Fibroblast of skin of scalp (primary cell): ENCODE results near the gene SAMD4B.

Source experiments
- DNase-seq: peaks from one replicate; pipeline ENCODE4 v3.0.0-alpha.2; 2013

The SAMD4B gene

DNA sequence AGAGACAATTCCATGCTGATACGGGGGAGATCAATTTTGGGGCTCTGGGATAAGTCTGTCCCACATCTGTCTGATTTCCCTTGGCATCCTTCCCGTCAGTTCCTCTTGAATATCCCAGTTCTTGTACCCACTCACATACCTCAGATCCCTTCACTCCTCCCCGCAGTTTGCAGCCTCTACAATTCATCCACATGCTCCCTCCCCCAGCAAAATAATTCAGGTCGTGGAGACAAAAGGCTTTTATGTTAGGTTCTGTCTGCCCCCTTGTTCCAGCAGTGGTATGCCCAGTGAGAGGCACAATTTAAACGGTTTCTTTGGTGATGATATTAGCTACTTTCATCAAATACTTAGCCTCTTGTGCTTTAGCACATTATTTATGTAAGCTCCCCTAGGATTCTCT, 83.9 kb downstream of the SAMD4B start:
- DNase-seq = no peak

DNA sequence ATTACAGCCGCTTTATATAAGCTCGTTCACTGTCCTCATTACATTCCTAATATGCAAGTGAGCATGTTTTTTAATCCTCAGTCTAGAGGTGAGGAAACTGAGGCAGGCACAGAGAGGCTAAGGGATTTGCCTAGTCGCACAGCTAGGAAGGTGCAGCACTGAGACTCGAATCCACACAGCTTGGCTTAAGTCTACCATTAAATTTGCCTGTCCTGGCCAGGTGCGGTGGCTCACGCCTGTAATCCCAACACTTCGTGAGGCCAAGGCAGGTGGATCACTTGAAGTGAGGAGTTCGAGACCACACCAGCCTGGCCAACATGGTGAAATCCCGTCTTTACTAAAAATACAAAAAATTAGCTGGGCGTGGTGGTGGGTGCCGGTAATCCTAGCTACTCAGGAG, 85.5 kb downstream of the SAMD4B start:
- DNase-seq = no peak

DNA sequence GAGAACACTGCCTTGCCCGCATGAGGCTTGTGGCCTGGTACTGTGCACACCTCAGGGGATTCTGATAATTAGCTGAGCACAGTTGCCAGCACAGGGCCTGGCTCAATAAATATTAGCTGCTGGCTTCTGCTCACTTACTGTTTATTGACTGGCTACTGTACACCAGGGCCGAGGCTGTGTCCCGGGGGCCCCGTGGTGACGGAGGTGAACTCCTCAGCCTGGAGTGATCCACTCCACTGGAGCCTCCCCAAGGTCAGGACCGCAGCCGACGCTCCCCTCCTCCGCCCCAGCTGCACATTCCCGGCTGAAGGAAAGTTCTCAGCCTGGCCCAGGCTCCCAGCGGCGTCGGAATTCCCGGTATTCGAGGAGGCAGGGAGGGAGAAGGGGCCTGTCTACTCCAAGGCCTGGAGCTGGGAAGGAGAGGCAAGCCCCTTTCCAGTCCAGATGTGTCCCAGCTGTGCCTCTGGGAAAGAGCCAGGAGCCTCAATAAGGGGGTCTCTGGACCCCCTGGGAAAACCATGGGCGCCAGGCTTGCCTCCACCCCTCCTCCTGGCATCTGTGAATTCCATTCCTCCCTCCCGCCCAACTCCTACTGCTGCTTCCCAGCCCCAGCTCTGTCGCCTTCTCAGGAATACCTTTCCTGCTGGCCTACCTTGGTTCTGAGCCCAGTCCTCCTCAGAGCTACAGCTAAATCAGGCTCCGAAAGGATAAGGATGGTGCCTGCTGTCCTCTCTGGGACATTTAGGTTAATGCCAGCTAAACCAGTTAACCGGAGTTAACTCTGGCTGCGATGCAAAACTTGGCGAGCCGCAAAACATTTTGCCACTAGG, 86.3 kb downstream of the SAMD4B start:
- DNase-seq = peak; percentile 96

DNA sequence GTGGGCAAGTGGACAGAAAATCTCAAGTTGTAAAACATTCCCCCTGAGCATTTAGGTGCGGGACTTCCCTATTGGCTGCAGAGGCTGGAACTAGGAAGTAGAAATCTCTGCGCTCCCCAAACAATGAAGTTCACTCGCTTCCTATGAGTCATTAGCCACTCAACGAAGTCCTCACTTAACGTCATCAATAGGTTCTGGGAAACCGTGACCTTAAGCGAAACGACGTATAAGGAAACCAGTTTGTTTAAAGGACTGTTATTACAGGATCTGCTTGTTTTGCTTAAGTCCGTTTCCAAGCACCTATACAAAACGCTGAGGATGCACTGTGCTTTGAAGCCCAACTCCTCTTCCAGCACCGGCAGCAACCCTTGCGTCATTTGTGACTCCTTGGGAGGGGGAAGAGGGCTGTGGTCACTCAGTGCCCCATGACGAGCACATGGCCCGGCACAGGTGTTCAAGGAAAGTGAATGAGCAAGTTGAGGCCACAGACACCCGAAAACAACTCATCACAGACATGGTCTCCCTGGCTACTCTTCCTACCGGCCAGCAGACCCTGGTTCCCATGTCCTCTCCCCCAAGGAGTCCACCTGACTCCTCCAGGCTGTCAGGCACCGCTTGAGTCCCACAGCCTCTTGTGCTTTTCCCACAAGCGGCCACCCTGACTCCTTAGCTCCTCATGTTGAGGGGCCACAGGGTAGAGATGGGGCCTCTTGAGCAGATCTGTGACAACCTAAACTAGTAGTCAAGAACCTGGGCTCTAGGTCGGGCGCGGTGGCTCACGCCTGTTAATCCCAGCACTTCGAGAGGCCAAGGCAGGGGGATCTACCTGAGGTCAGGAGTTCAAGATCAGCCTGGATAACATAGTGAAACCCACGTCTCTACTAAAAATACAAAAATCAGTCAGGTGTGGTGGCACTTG, 88.7 kb downstream of the SAMD4B start:
- DNase-seq = no peak

DNA sequence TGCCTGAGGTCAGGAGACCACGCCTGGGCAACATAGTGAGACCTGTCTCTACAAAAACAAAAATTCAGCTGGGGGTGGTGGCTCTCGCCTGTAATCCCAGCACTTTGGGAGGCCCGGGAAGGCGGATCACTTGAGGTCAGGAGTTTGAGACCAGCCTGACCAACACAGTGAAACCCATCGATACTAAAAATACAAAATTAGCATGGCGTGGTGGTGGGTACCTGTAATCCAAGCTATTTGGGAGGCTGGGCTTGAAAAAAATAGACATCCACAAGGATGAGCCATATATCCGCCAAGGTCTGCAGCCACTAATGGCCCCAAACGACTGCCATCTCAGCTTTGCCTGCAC, 90.4 kb downstream of the SAMD4B start:
- no peak for DNase-seq

DNA sequence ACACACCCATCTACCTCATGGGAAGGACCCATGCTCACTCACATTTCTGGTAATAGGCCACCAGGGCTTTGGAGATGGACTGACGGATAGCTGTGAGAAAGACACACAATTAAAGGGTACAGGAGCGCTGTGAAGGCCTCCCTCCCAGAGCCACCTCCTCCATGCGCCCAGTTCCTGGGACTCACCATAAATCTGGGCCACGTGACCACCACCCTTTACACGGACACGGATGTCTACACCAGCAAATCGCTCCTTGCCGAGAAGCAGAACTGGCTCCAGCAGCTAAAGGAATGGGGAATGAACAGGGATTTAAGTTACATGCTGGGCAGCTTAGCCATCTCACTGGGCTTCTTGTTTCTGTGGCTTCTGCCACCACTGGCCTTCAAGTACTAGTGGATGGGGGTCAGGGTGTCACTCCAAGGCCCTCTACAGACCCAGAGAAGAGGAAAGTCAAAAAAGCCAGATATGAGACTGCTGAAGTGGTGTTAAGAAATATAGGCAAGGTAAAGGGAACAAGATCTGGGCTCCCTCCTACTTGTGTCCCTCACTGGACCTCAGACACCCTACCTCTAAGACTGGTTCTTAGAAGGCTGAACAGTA, 91.4 kb downstream of the SAMD4B start:
- no peak for DNase-seq

DNA sequence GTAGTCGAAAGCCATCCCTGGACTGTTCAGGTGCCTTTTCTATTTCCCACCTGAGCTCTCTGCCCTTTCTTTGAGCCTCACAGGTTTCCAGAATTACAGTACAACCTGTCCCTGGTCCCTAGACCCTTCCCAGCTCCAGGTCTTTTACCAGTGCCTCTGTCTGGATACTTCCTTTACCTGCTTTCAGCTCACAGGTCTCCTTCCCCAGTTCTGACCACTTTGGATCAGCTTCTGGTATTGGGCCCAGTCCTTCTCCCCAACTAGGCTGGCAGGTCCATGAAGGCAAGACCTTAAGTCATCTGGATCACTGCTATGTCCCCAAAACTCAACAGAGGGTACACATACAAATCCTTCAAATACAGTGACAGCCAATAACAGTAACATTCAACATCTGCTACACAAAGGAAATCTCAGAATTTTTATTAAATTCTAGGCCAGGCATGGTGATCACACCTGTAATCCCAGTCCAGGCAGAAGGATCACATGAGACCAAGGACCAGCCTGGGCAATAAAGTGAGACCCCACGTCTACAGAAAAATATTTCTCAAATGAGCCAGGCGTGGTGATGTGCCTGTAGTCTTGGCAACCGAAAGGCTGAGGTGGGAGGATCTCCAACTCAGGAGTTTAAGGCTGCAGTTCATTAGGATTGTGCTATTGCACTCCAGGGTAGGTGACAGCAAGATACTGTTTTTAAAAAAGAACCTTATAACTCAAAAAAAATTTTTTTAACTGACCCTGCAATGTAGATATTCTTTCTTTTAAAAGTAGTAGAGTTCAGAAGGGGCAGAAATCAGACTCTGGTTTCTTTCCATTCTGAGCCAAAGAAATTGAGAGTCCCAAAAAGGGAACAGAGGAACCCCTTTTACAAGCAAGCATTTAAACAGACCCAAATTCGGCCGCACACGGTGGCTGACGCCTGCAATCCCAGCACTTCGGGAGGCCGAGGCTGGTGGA, 92.2 kb downstream of the SAMD4B start:
- DNase-seq = no peak
